GM23338 (cell line): ENCODE measurements around the gene CNTNAP2. TPM values are rescaled to one million over a fixed set of nuclear protein-coding genes. Genes with fewer than 3 reads are reported as not detected.

Experiments
- CREB1 ChIP-seq: fragments of 250-450 bp; sonication (Bioruptor Pico); IDR thresholded peaks from 2 replicates; pipeline ENCODE4 v1.5.0; 2020; ENCODE audit warnings: low read depth, mild to moderate bottlenecking, moderate library complexity
- EZH2 ChIP-seq: fragments of 200-600 bp; sonication (generic); IDR thresholded peaks from one replicate; pipeline ENCODE4 v1.8.0; 2017; ENCODE audit warnings: antibody characterized with exemption, mild to moderate bottlenecking, low read depth; ENCODE audit not compliant: unreplicated experiment
- EZH2phosphoT487 ChIP-seq: fragments of 200-600 bp; sonication (generic); IDR thresholded peaks from one replicate; pipeline ENCODE4 v1.8.1; 2018; ENCODE audit warnings: antibody characterized with exemption; ENCODE audit not compliant: unreplicated experiment
- JUNB ChIP-seq: IDR thresholded peaks from one replicate; pipeline ENCODE4 v1.6.1; 2016; ENCODE audit warnings: antibody characterized with exemption; ENCODE audit not compliant: unreplicated experiment
- NANOG ChIP-seq: IDR thresholded peaks from 2 replicates; pipeline ENCODE4 v1.6.1; 2016; ENCODE audit warnings: antibody characterized with exemption, borderline replicate concordance
- POLR2AphosphoS5 ChIP-seq: IDR thresholded peaks from 2 replicates; pipeline ENCODE4 v1.6.1; 2016; ENCODE audit warnings: antibody characterized with exemption, low read depth
- STAT1 ChIP-seq: IDR thresholded peaks from one replicate; pipeline ENCODE4 v1.6.1; 2016; ENCODE audit warnings: antibody characterized with exemption; ENCODE audit not compliant: unreplicated experiment
- ZNF114 ChIP-seq: fragments of 250-450 bp; sonication (Bioruptor Pico); IDR thresholded peaks from 2 replicates; pipeline ENCODE4 v1.5.0; 2020; ENCODE audit warnings: mild to moderate bottlenecking, moderate library complexity
- ZNF331 ChIP-seq: fragments of 250-450 bp; sonication (Bioruptor Pico); IDR thresholded peaks from 2 replicates; pipeline ENCODE4 v1.5.0; 2020; ENCODE audit warnings: low read depth, mild to moderate bottlenecking, moderate library complexity
- ZNF462 ChIP-seq: fragments of 250-450 bp; sonication (Bioruptor Pico); IDR thresholded peaks from 2 replicates; pipeline ENCODE4 v1.5.0; 2020; ENCODE audit warnings: mild to moderate bottlenecking, moderate library complexity
- polyA plus RNA-seq: library from polyadenylated mRNA; unstranded; fragments of >200 nt; fragmentation: Nextera tagmentation; extraction: Ambion mirVana; gene quantifications from 2 replicates; pipeline ENCODE4 v1.2.1, GENCODE V29; 2016
- total RNA-seq: library from RNA; depleted of rRNA; stranded (reverse); fragments of >200 nt; shearing (Covaris generic); gene quantifications from 2 replicates; pipeline ENCODE4 v1.2.3, GENCODE V29; 2014
- TF ChIP-seq, protein P1 (sequence below), 2 experiments: fragments of 200-600 bp in 1 of 2; sonication (generic) in 1 of 2; conservative IDR thresholded peaks; 2 replicates each; pipeline versions ENCODE4 v1.5.1 to v1.6.1; 2016 to 2017; ENCODE audit warnings: antibody characterized with exemption in 2 of 2, low read depth in 2 of 2, mild to moderate bottlenecking in 2 of 2, moderate library complexity in 1 of 2

Gene CNTNAP2
- total and polyA plus RNA-seq, 2 experiments from 2014 or later, result 38.2 to 61.3 TPM

- no peak for TF ChIP-seq ZNF462 (CRISPR knock-in tag)
- TF ChIP-seq EZH2phosphoT487, result no peak
- TF ChIP-seq, protein P1, sequence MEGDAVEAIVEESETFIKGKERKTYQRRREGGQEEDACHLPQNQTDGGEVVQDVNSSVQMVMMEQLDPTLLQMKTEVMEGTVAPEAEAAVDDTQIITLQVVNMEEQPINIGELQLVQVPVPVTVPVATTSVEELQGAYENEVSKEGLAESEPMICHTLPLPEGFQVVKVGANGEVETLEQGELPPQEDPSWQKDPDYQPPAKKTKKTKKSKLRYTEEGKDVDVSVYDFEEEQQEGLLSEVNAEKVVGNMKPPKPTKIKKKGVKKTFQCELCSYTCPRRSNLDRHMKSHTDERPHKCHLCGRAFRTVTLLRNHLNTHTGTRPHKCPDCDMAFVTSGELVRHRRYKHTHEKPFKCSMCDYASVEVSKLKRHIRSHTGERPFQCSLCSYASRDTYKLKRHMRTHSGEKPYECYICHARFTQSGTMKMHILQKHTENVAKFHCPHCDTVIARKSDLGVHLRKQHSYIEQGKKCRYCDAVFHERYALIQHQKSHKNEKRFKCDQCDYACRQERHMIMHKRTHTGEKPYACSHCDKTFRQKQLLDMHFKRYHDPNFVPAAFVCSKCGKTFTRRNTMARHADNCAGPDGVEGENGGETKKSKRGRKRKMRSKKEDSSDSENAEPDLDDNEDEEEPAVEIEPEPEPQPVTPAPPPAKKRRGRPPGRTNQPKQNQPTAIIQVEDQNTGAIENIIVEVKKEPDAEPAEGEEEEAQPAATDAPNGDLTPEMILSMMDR (conservative IDR thresholded peaks at IDR 0.05; ENCODE audit: low read depth in 2 of 2), result no peak
- TF ChIP-seq NANOG, result no peak
- TF ChIP-seq POLR2AphosphoS5, result no peak
- TF ChIP-seq JUNB, result no peak
- TF ChIP-seq EZH2, result no peak
- no peak for TF ChIP-seq ZNF331 (CRISPR knock-in tag)
- TF ChIP-seq STAT1, result no peak
- no peak for TF ChIP-seq CREB1 (CRISPR knock-in tag)
- no peak for TF ChIP-seq ZNF114
These were observed 272.3 kb downstream of the CNTNAP2 start (continued) for GRCh38 chr7:146388928-146389327.
